Ovary (tissue), 9 donors: ENCODE results near the gene IRX6. TPM values are rescaled to one million over a fixed set of nuclear protein-coding genes. Genes with fewer than 3 reads are reported as not detected.

Experiments used
- DNase-seq, 5 donors: peaks; one replicate each; pipeline ENCODE4 v3.0.0-alpha.2; 2019 to 2020
- H3K27ac ChIP-seq, 2 donors: fragments of 200-600 bp; one replicate each; pipeline versions ENCODE4 v1.5.1 to v1.8.0; 2019 to 2022
- H3K27me3 ChIP-seq: fragments of 200-600 bp; one replicate; pipeline ENCODE4 v1.8.0; 2022
- H3K36me3 ChIP-seq: fragments of 200-600 bp; sonication (generic); one replicate; pipeline ENCODE4 v1.5.1; 2019
- H3K4me1 ChIP-seq: one replicate; pipeline ENCODE4 v1.8.1; 2013; ENCODE audit warnings: mild to moderate bottlenecking, moderate library complexity; ENCODE audit not compliant: insufficient read depth
- H3K4me3 ChIP-seq: fragments of 200-600 bp; sonication (generic); one replicate; pipeline ENCODE4 v1.5.1; 2017
- H3K9me3 ChIP-seq, 2 donors: fragments of 200-600 bp in 1 of 2; sonication (generic) in 1 of 2; one replicate each; pipeline versions ENCODE4 v1.5.1 to v1.8.1; 2013 to 2019; ENCODE audit warnings: mild to moderate bottlenecking in 1 of 2, moderate library complexity in 1 of 2
- CTCF ChIP-seq, 3 donors: fragments of 450-650 bp in 2 of 3; fragments of 200-600 bp in 1 of 3; IDR thresholded peaks; one replicate each; pipeline versions ENCODE4 v1.5.1 to v1.8.0; 2016 to 2022; ENCODE audit warnings: antibody characterized with exemption in 3 of 3, mild to moderate bottlenecking in 1 of 3
- EP300 ChIP-seq: sonication (generic); formaldehyde crosslinking; IDR thresholded peaks from one replicate; pipeline ENCODE4 v1.6.1; 2017; ENCODE audit warnings: antibody characterized with exemption
- POLR2A ChIP-seq: fragments of 450-650 bp; IDR thresholded peaks from one replicate; pipeline ENCODE4 v1.6.1; 2017; ENCODE audit warnings: antibody characterized with exemption, mild to moderate bottlenecking, moderate library complexity
- WGBS, 3 donors: extraction: QIAGEN DNeasy Blood & Tissue Kit in 1 of 3; methylation state at CpG; one replicate each; pipeline versions ENCODE4 v1.1.5 to v1.1.7; 2013 to 2017; 5-methylcytosine and 5-hydroxymethylcytosine counted together
- intact Hi-C, 4 donors: fragments of 100-400 bp; cut with DNase I; formaldehyde crosslinking; loops; one replicate each; pipeline versions ENCODE4 v1.11.0 to v1.15.1; 2022 to 2023
- polyA plus RNA-seq, 2 donors: library from polyadenylated mRNA; stranded (reverse); fragments of 200-250 nt in 1 of 2; fragments of 350-450 nt in 1 of 2; fragmentation: Illumina TruSeq in 1 of 2; extraction: RNeasy Lipid Tissue Mini Kit (QIAGEN cat#74804) in 1 of 2; gene quantifications; one replicate each; pipeline ENCODE4 v1.2.3, GENCODE V29; 2013 to 2014
- total RNA-seq, 7 donors: library from RNA; depleted of rRNA in 2 of 7; stranded (reverse); fragments of >200 nt in 2 of 7; fragmentation: NEBNext Ultra II Directional in 3 of 7; extraction: Animal tissue kit (Norgen Biotek cat#: 25700) in 3 of 7; gene quantifications; one replicate each; pipeline versions ENCODE4 v1.1.0 to v1.2.4, GENCODE V29; 2016 to 2023
- donor health status: DM: no; HTN: no; CAD: no; lungs with moderate emphysema.
- donor health status: DM: no; HTN: no; CAD: no.
- donor health status: Bipolar disorder and iron deficiency.
- donor health status: DM: yes; HTN: yes; CAD: no.
- donor health status: DM: no; HTN: no; CAD: no.
- donor health status: DM: yes; HTN: yes; CAD: no.

The IRX6 gene
- total and polyA plus RNA-seq, 9 donors: 0.06 to 0.80 (median 0.10) TPM; not detected in 3

- 71 to 92% (median 82%) methylated on average over 1 of the region's 1 CpG for WGBS, 3 donors
- Histone ChIP-seq H3K9me3 (no peaks in the 10 kb centered on the region), H3K27ac (no peak overlapping the region), H3K27me3 (no peaks in the 10 kb centered on the region), H3K4me1 (no peaks in the 10 kb centered on the region), H3K36me3 (no peaks in the 10 kb centered on the region), H3K4me3 (no peak overlapping the region)
- intact Hi-C loops: no loop called here
- no peak for DNase-seq
- TF ChIP-seq POLR2A (no peak), EP300 (no peak), CTCF (IDR thresholded peaks at IDR 0.05) (no peak)
These were observed 25.9 kb downstream of the IRX6 start for GRCh38 chr16:55349867-55350266.

GRCh38 chr16:55350984-55351383, 27.0 kb downstream of the IRX6 start:
- no peak for DNase-seq
- no peaks in the 10 kb centered on the region for H3K9me3 ChIP-seq
- no peaks in the 10 kb centered on the region for H3K36me3 ChIP-seq
- TF ChIP-seq EP300 (no peak), POLR2A (no peak), CTCF (IDR thresholded peaks at IDR 0.05) (no peak)
- intact Hi-C loops: no loop called here
- no peaks in the 10 kb centered on the region for H3K4me1 ChIP-seq
- no peak overlapping the region for H3K27ac ChIP-seq
- H3K4me3 ChIP-seq: no peak overlapping the region
- H3K27me3 ChIP-seq: no peaks in the 10 kb centered on the region

DNA sequence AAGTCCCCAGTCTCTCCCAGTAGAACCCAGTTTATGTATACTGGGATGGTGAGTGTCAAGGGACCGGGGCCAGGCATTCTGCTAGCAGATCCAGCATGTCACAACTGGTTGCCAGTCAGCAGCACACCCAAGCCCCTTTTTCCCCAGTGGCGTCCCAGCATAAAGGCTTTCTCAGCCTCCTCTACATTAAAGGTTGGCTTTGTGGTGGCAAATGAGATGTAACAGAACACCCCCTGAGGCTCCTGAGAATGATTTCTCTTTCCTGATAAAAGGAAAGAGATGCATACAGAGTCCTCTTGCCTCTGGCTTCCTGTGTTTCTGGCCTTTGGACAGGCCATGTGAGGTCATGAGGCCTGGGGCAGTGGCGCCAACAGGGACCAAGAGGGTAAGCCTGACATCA, 27.9 kb downstream of the IRX6 start:
- no peak for TF ChIP-seq POLR2A
- no peak for TF ChIP-seq CTCF (IDR thresholded peaks at IDR 0.05)
- TF ChIP-seq EP300: no peak
- intact Hi-C loops: no loop called here
- Histone ChIP-seq H3K4me1 (no peaks in the 10 kb centered on the region), H3K27me3 (no peaks in the 10 kb centered on the region), H3K36me3 (no peaks in the 10 kb centered on the region), H3K9me3 (no peaks in the 10 kb centered on the region), H3K4me3 (no peak overlapping the region), H3K27ac (no peak overlapping the region)
- 87 to 95% (median 89%) methylated on average over 3 of the region's 3 CpGs for WGBS, 3 donors
- DNase-seq: no peak

GRCh38 chr16:55357241-55357640, 33.2 kb downstream of the IRX6 start:
- no peaks in the 10 kb centered on the region for H3K27me3 ChIP-seq
- 67 to 72% (median 69%) methylated on average over 3 of the region's 3 CpGs for WGBS, 3 donors
- H3K36me3 ChIP-seq: no peaks in the 10 kb centered on the region
- intact Hi-C loops: no loop called here
- H3K4me3 ChIP-seq: no peak overlapping the region
- H3K27ac ChIP-seq: no peak overlapping the region
- no peak for DNase-seq
- TF ChIP-seq CTCF (IDR thresholded peaks at IDR 0.05): no peak
- TF ChIP-seq POLR2A: no peak
- no peak for TF ChIP-seq EP300
- no peaks in the 10 kb centered on the region for H3K4me1 ChIP-seq
- no peaks in the 10 kb centered on the region for H3K9me3 ChIP-seq

GRCh38 chr16:55359946-55360345, 35.9 kb downstream of the IRX6 start:
- intact Hi-C loops: no loop called here
- 66 to 79% (median 69%) methylated on average over 2 of the region's 2 CpGs for WGBS, 3 donors

More at GRCh38 chr16:55359946-55360345, 35.9 kb downstream of the IRX6 start:
- DNase-seq: no peak
- H3K9me3 ChIP-seq: no peaks in the 10 kb centered on the region
- H3K36me3 ChIP-seq: no peaks in the 10 kb centered on the region
- TF ChIP-seq CTCF (IDR thresholded peaks at IDR 0.05): no peak
- no peak for TF ChIP-seq POLR2A
- no peak for TF ChIP-seq EP300
- no peaks in the 10 kb centered on the region for H3K27me3 ChIP-seq
- H3K27ac ChIP-seq: no peak overlapping the region
- H3K4me3 ChIP-seq: no peak overlapping the region
- H3K4me1 ChIP-seq: no peaks in the 10 kb centered on the region
